22Rv1 (cell line): ENCODE measurements around the gene TAB2.

Source experiments
- ZFX ChIP-seq: fragments of 450-650 bp; IDR thresholded peaks from 2 replicates; pipeline ENCODE4 v1.6.1; 2017; ENCODE audit warnings: antibody characterized with exemption, borderline replicate concordance
- TF ChIP-seq, protein P1 (sequence below): fragments of 450-650 bp; IDR thresholded peaks from 2 replicates; pipeline ENCODE4 v1.5.1; 2017; ENCODE audit warnings: mild to moderate bottlenecking

- TF ChIP-seq, protein P1, sequence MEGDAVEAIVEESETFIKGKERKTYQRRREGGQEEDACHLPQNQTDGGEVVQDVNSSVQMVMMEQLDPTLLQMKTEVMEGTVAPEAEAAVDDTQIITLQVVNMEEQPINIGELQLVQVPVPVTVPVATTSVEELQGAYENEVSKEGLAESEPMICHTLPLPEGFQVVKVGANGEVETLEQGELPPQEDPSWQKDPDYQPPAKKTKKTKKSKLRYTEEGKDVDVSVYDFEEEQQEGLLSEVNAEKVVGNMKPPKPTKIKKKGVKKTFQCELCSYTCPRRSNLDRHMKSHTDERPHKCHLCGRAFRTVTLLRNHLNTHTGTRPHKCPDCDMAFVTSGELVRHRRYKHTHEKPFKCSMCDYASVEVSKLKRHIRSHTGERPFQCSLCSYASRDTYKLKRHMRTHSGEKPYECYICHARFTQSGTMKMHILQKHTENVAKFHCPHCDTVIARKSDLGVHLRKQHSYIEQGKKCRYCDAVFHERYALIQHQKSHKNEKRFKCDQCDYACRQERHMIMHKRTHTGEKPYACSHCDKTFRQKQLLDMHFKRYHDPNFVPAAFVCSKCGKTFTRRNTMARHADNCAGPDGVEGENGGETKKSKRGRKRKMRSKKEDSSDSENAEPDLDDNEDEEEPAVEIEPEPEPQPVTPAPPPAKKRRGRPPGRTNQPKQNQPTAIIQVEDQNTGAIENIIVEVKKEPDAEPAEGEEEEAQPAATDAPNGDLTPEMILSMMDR: no peak
- no peak for TF ChIP-seq ZFX
Observed at GRCh38 chr6:149392093-149392492, 74.6 kb downstream of the TAB2 start.
